Uterus (tissue), 4 donors: ENCODE data around the gene C1orf105. TPM values are rescaled to one million over a fixed set of nuclear protein-coding genes. Genes with fewer than 3 reads are reported as not detected.

ENCODE experiments used
- DNase-seq, 2 donors: peaks; one replicate each; pipeline ENCODE4 v3.0.0-alpha.2; 2019 to 2020
- H3K27ac ChIP-seq, 2 donors: fragments of 200-600 bp; sonication (generic); 1 replicate in 1 of 2; 2 replicates in 1 of 2; pipeline ENCODE4 v1.5.1; 2016 to 2018
- H3K27me3 ChIP-seq, 2 donors: fragments of 200-600 bp; sonication (generic); one replicate each; pipeline ENCODE4 v1.5.1; 2018 to 2019; ENCODE audit warnings: control low read depth in 1 of 2
- H3K36me3 ChIP-seq, 2 donors: fragments of 200-600 bp; sonication (generic); one replicate each; pipeline ENCODE4 v1.5.1; 2019; ENCODE audit warnings: control low read depth in 1 of 2
- H3K4me1 ChIP-seq, 2 donors: fragments of 200-600 bp; sonication (generic); one replicate each; pipeline ENCODE4 v1.5.1; 2018 to 2019; ENCODE audit warnings: control low read depth in 1 of 2
- H3K4me3 ChIP-seq, 2 donors: fragments of 200-600 bp; sonication (generic); 1 replicate in 1 of 2; 2 replicates in 1 of 2; pipeline ENCODE4 v1.5.1; 2018 to 2019; ENCODE audit warnings: mild to moderate bottlenecking in 1 of 2
- H3K9me3 ChIP-seq, 2 donors: fragments of 200-600 bp; sonication (generic); one replicate each; pipeline ENCODE4 v1.5.1; 2019; ENCODE audit warnings: control low read depth in 1 of 2
- POLR2A ChIP-seq, 2 donors: fragments of 450-650 bp; IDR thresholded peaks; one replicate each; pipeline ENCODE4 v1.6.1; 2016; ENCODE audit warnings: antibody characterized with exemption in 2 of 2, mild to moderate bottlenecking in 1 of 2, moderate library complexity in 1 of 2
- intact Hi-C: fragments of 100-400 bp; cut with DNase I; formaldehyde crosslinking; loops from one replicate; pipeline ENCODE4 v1.15.1; 2023; ENCODE audit warnings: low total_unique reads
- total RNA-seq, 4 donors: library from RNA; depleted of rRNA in 3 of 4; stranded (reverse); fragments of >200 nt in 3 of 4; gene quantifications; one replicate each; pipeline versions ENCODE4 v1.1.0 to v1.2.4, GENCODE V29; 2014 to 2023
- TF ChIP-seq, protein P1 (sequence below), 4 experiments: fragments of 200-600 bp in 2 of 4; fragments of 450-650 bp in 2 of 4; sonication (generic) in 2 of 4; IDR thresholded peaks; one replicate each; pipeline ENCODE4 v1.5.1; 2016 to 2019; ENCODE audit warnings: antibody characterized with exemption in 4 of 4, mild to moderate bottlenecking in 2 of 4, moderate library complexity in 1 of 4
- donor health status: DM: yes; HTN: yes; CAD: no.

Gene C1orf105
- total RNA-seq, 4 donors from 2014 or later, result not detected

DNA sequence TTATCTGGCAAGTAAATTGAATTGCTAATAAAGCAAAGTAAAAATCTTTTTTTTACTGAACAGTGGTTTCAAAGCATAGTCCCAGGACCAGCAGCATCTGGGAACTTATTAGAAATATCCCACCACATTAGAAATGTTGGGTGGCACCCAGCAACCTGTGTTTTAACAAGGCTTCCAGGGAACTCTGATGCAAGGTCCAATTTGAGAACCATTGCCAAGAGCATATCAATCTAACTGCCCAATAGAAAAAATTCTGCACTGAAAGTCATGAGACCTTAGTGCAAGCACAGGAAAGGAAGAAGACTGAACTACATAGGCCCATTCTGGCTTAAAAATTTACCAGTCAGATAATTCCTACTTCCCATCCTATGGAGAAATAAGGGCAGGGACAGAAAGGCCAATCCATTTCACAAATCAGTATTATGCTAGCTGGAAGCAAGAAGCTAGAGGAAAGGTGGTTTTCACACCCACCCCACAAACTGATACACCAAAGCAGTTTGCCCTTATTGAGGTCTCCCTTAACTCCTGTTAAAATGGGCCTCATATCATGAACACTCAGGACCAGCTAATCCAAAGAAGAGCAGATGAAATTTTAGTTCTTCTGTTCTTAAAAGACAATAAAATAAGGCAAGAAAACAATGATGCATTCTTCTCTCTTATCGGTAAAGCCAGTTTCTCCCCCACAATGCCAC lies 17.5 kb upstream of the C1orf105 start:
- TF ChIP-seq POLR2A (IDR thresholded peaks at IDR 0.05), result no peak
- TF ChIP-seq, protein P1, sequence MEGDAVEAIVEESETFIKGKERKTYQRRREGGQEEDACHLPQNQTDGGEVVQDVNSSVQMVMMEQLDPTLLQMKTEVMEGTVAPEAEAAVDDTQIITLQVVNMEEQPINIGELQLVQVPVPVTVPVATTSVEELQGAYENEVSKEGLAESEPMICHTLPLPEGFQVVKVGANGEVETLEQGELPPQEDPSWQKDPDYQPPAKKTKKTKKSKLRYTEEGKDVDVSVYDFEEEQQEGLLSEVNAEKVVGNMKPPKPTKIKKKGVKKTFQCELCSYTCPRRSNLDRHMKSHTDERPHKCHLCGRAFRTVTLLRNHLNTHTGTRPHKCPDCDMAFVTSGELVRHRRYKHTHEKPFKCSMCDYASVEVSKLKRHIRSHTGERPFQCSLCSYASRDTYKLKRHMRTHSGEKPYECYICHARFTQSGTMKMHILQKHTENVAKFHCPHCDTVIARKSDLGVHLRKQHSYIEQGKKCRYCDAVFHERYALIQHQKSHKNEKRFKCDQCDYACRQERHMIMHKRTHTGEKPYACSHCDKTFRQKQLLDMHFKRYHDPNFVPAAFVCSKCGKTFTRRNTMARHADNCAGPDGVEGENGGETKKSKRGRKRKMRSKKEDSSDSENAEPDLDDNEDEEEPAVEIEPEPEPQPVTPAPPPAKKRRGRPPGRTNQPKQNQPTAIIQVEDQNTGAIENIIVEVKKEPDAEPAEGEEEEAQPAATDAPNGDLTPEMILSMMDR (IDR thresholded peaks at IDR 0.05), result no peak
- Histone ChIP-seq H3K4me1 (peaks cover 0 to 6% of the 10 kb centered on the region in 2 donors), H3K9me3 (no peaks in the 10 kb centered on the region), H3K4me3 (no peak overlapping the region), H3K27ac (peak overlapping the region in 1 of 2 donors; percentile 2), H3K27me3 (no peaks in the 10 kb centered on the region), H3K36me3 (no peaks in the 10 kb centered on the region)
- DNase-seq, result no peak
- intact Hi-C loops, result loop anchor here (10.0 kb wide), 1 partner anchor 358 kb away; no protein-coding TSS in a partner anchor

DNA sequence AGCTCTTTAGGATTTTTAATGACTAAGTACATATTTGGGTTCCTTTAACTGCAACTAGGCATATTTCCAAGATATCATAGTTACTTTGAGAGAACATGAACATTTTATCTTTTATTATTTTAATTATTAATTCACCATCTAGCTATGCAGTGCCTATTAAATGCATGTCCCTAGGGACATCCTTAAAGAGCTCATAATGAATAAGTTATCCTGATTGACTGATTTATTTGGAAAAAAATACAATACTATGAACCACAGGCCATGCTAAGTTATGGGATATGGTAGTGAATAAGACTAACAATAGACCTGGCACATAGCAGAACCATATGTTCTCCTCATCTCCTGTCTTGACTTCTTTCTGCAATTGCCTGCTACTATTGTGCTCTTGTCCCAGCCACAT lies 16.4 kb upstream of the C1orf105 start:
- no peaks in the 10 kb centered on the region for H3K4me1 ChIP-seq
- H3K27ac ChIP-seq, result no peak overlapping the region
- TF ChIP-seq POLR2A (IDR thresholded peaks at IDR 0.05), result no peak
- TF ChIP-seq, protein P1 (IDR thresholded peaks at IDR 0.05), result no peak
- no peaks in the 10 kb centered on the region for H3K36me3 ChIP-seq
- H3K27me3 ChIP-seq, result no peaks in the 10 kb centered on the region
- no peak overlapping the region for H3K4me3 ChIP-seq
- intact Hi-C loops, result loop anchor here (10.0 kb wide), 1 partner anchor 359 kb away; no protein-coding TSS in a partner anchor
- no peak for DNase-seq
- H3K9me3 ChIP-seq, result no peaks in the 10 kb centered on the region

DNA sequence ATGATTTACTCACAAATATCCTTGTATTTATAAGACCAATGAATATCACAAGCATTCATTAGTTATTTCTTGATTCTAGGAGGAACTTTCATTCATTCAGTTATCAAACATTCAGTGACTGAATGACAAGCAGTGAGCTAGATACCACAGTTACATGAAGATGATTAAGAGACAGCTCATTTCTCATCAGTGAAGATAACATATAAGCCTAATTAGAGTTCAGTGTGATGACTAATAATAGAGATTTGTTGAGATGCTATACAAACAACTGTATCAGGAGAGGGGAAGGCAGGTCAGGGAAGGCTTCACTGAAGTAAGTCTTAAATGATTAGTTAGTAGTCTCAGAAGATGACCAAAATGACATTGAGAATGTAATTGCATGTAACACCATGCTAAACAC lies 14.6 kb upstream of the C1orf105 start:
- intact Hi-C loops, result loop anchor here (10.0 kb wide), 1 partner anchor 361 kb away; no protein-coding TSS in a partner anchor
- no peaks in the 10 kb centered on the region for H3K4me1 ChIP-seq
- TF ChIP-seq, protein P1 (IDR thresholded peaks at IDR 0.05), result no peak
- TF ChIP-seq POLR2A (IDR thresholded peaks at IDR 0.05), result no peak

DNA sequence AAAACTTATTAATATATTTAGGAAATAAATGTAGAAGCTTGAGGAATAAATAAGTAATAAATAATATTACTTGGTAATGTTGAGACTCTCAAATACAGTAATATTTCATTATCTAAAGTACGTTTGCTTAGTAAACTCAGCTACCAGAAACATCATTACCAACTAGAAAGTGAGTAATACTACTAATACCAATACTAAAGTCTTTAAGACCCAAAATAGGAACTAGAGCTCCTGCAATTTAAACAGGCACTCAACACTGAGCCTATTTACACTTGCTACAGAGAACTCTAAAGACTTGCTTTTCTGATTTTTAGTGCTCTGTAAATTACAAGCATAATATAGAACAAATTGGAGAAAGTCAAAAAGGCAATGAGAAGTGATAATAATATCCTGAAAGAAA lies 13.5 kb upstream of the C1orf105 start:
- DNase-seq, result no peak
- no peaks in the 10 kb centered on the region for H3K9me3 ChIP-seq
- no peaks in the 10 kb centered on the region for H3K27me3 ChIP-seq
- H3K4me1 ChIP-seq, result no peaks in the 10 kb centered on the region
- H3K4me3 ChIP-seq, result no peak overlapping the region
- H3K27ac ChIP-seq, result no peak overlapping the region
- TF ChIP-seq, protein P1 (IDR thresholded peaks at IDR 0.05), result no peak
- no peak for TF ChIP-seq POLR2A (IDR thresholded peaks at IDR 0.05)
- H3K36me3 ChIP-seq, result no peaks in the 10 kb centered on the region
- intact Hi-C loops, result loop anchor here (10.0 kb wide), 1 partner anchor 362 kb away; no protein-coding TSS in a partner anchor

More for the DNA sequence above, 14.6 kb upstream of the C1orf105 start:
- no peak for DNase-seq
- H3K36me3 ChIP-seq, result no peaks in the 10 kb centered on the region
- H3K9me3 ChIP-seq, result no peaks in the 10 kb centered on the region
- H3K27ac ChIP-seq, result no peak overlapping the region
- no peaks in the 10 kb centered on the region for H3K27me3 ChIP-seq
- no peak overlapping the region for H3K4me3 ChIP-seq

DNA sequence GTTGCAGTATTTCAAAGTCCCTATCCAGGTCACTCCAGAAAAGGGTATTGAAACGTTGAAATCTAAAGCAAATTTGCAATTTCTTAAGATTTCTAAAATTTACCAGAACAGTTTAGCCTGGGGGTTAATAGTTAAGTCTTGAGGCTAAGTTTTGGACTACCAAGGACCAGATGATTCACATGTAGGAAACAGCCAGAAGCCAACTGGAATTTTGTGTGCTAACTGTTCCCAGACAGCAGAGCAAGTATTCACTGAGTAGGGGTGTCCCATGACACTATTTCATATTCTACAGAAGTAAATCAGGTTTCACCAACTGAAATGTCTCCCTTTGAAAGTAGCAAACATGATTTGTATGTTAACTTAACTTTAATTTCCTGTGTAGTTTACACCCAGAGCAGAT lies 11.5 kb upstream of the C1orf105 start:
- H3K9me3 ChIP-seq, result no peaks in the 10 kb centered on the region
- no peak for TF ChIP-seq POLR2A (IDR thresholded peaks at IDR 0.05)
- TF ChIP-seq, protein P1 (IDR thresholded peaks at IDR 0.05), result no peak
- no peak overlapping the region for H3K27ac ChIP-seq
- H3K36me3 ChIP-seq, result no peaks in the 10 kb centered on the region
- no peaks in the 10 kb centered on the region for H3K4me1 ChIP-seq
- intact Hi-C loops, result loop anchor here (10.0 kb wide), 1 partner anchor 364 kb away; no protein-coding TSS in a partner anchor
- H3K4me3 ChIP-seq, result no peak overlapping the region
- no peak for DNase-seq
- H3K27me3 ChIP-seq, result no peaks in the 10 kb centered on the region
